IMR-90 (cell line): ENCODE data around the gene MTURN. TPM values are rescaled to one million over a fixed set of nuclear protein-coding genes. Genes with fewer than 3 reads are reported as not detected.

ENCODE experiments used
- ATAC-seq: fragments of 200-7000 bp; cut with Tn5 transposase; 2 replicates; pipeline ENCODE4 v1.9.1; 2020; ENCODE audit warnings: low read depth, mild to moderate bottlenecking, moderate library complexity
- BruUV-seq: library from RNA; stranded (reverse); fragments of 400-500 nt; replicated peaks from 2 replicates; lab custom pipeline; 2021; lab: Mats Ljungman, UMichigan
- CTCF ChIA-PET: fragments of 300-600 bp; formaldehyde crosslinking; extraction: SDS; loops from one replicate; lab custom pipeline; 2021; ENCODE audit warnings: antibody characterized with exemption; lab: Yijun Ruan, JAX
- POLR2A ChIA-PET: fragments of 300-600 bp; sonication (Branson Sonifier 250); formaldehyde crosslinking; loops from one replicate; lab custom pipeline; 2022; ENCODE audit warnings: antibody characterized with exemption; ENCODE audit not compliant: unreplicated experiment; lab: Charles Lee
- DNase-seq: peaks from one replicate; pipeline ENCODE4 v3.0.0; 2013
- H2AFZ ChIP-seq: replicated peaks from 2 replicates; pipeline ENCODE3; 2013; ENCODE audit warnings: low read length, mild to moderate bottlenecking; ENCODE audit not compliant: poor library complexity
- H2AK5ac ChIP-seq: 2 replicates; pipeline ENCODE4 v1.6.1; 2013; ENCODE audit warnings: low read depth, low read length, inconsistent platforms
- H2AK9ac ChIP-seq: replicated peaks from 2 replicates; pipeline ENCODE3; 2013; ENCODE audit warnings: mild to moderate bottlenecking, low read depth, low read length, moderate library complexity; ENCODE audit not compliant: poor library complexity
- H2BK120ac ChIP-seq: 2 replicates; pipeline ENCODE4 v1.6.1; 2013; ENCODE audit warnings: low read depth, low read length, inconsistent platforms
- H2BK15ac ChIP-seq: 3 replicates; pipeline ENCODE4 v1.6.1; 2013; ENCODE audit warnings: low read depth, low read length, inconsistent platforms
- H2BK20ac ChIP-seq: 2 replicates; pipeline ENCODE4 v1.6.1; 2013; ENCODE audit warnings: low read depth, mild to moderate bottlenecking, inconsistent platforms, low read length, moderate library complexity
- H2BK5ac ChIP-seq: 2 replicates; pipeline ENCODE4 v1.6.1; 2013; ENCODE audit warnings: mild to moderate bottlenecking, low read depth, low read length, inconsistent platforms; ENCODE audit not compliant: poor library complexity, severe bottlenecking
- H3K14ac ChIP-seq: replicated peaks from 2 replicates; pipeline ENCODE4 v1.6.1; 2013; ENCODE audit warnings: low read depth, low read length, inconsistent platforms
- H3K18ac ChIP-seq: 2 replicates; pipeline ENCODE4 v1.6.1; 2013; ENCODE audit warnings: low read depth, low read length, control low read depth
- H3K23ac ChIP-seq: 2 replicates; pipeline ENCODE4 v1.6.1; 2013; ENCODE audit warnings: low read depth, low read length, inconsistent platforms
- H3K27ac ChIP-seq: 2 replicates; pipeline ENCODE4 v1.5.1; 2013; ENCODE audit warnings: mild to moderate bottlenecking, control low read depth, low read length; ENCODE audit not compliant: insufficient read depth
- H3K27me3 ChIP-seq: 2 replicates; pipeline ENCODE4 v1.6.1; 2013; ENCODE audit warnings: low read length; ENCODE audit not compliant: control insufficient read depth, insufficient read depth
- H3K36me3 ChIP-seq: 2 replicates; pipeline ENCODE4 v1.6.1; 2013; ENCODE audit warnings: low read length, mixed read lengths; ENCODE audit not compliant: control insufficient read depth, insufficient read depth
- H3K4ac ChIP-seq: 2 replicates; pipeline ENCODE4 v1.6.1; 2013; ENCODE audit warnings: low read depth, low read length, inconsistent platforms
- H3K4me1 ChIP-seq: 2 replicates; pipeline ENCODE4 v1.6.1; 2013; ENCODE audit warnings: low read length, mixed read lengths; ENCODE audit not compliant: control insufficient read depth, insufficient read depth
- H3K4me2 ChIP-seq: 2 replicates; pipeline ENCODE4 v1.6.1; 2013; ENCODE audit warnings: low read depth, mild to moderate bottlenecking, control low read depth, low read length, moderate library complexity
- H3K4me3 ChIP-seq: 2 replicates; pipeline ENCODE4 v1.5.1; 2013; ENCODE audit warnings: low read depth, mild to moderate bottlenecking, control low read depth, low read length, moderate library complexity; ENCODE audit not compliant: insufficient read depth
- H3K56ac ChIP-seq: 2 replicates; pipeline ENCODE4 v1.6.1; 2013; ENCODE audit warnings: low read length, inconsistent platforms; ENCODE audit not compliant: insufficient read depth; ENCODE audit errors: extremely low read depth
- H3K79me1 ChIP-seq, 2 experiments: 2 replicates each; pipeline ENCODE4 v1.6.1; 2013; ENCODE audit warnings: low read length in 2 of 2, inconsistent platforms in 1 of 2, low read depth in 1 of 2
- H3K9ac ChIP-seq: 2 replicates; pipeline ENCODE4 v1.6.1; 2013; ENCODE audit warnings: low read depth, low read length, control low read depth
- H3K9me1 ChIP-seq: 2 replicates; pipeline ENCODE4 v1.6.1; 2013; ENCODE audit warnings: low read length, inconsistent platforms; ENCODE audit not compliant: insufficient read depth
- H3K9me3 ChIP-seq: 2 replicates; pipeline ENCODE4 v1.6.1; 2013; ENCODE audit warnings: low read length; ENCODE audit not compliant: control insufficient read depth, insufficient read depth
- H4K20me1 ChIP-seq: 2 replicates; pipeline ENCODE4 v1.6.1; 2013; ENCODE audit warnings: low read length, inconsistent platforms; ENCODE audit not compliant: insufficient read depth
- H4K5ac ChIP-seq: 2 replicates; pipeline ENCODE4 v1.6.1; 2013; ENCODE audit warnings: mild to moderate bottlenecking, low read depth, low read length, control low read depth
- H4K8ac ChIP-seq, 2 experiments: 2 replicates each; pipeline ENCODE4 v1.6.1; 2013; ENCODE audit warnings: low read depth in 2 of 2, low read length in 2 of 2, control low read depth in 1 of 2, inconsistent platforms in 1 of 2
- H4K91ac ChIP-seq: 2 replicates; pipeline ENCODE4 v1.6.1; 2013; ENCODE audit warnings: low read depth, low read length, inconsistent platforms; ENCODE audit not compliant: insufficient read depth
- BHLHE40 ChIP-seq: fragments of 150-350 bp; IDR thresholded peaks from 2 replicates; pipeline ENCODE4 v1.6.1; 2016; ENCODE audit warnings: mild to moderate bottlenecking, low read depth, low read length
- WGBS, 2 experiments: methylation state at CpG; one replicate each; pipeline versions ENCODE4 v1.1.5 to v1.1.7; 2013; ENCODE audit warnings: missing lambda C conversion rate in 2 of 2; ENCODE audit not compliant: insufficient read length in 1 of 2; ENCODE audit errors: extremely low coverage in 2 of 2; 5-methylcytosine and 5-hydroxymethylcytosine counted together
- dilution Hi-C: fragments of 300-500 bp; cut with HindIII; formaldehyde crosslinking; loops from one replicate; pipeline ENCODE4 v1.14.3; 2018; ENCODE audit warnings: low sequenced_read_pairs; ENCODE audit not compliant: unreplicated experiment
- in situ Hi-C: fragments of 300-500 bp; cut with MboI; formaldehyde crosslinking; loops from 3 replicates; pipeline ENCODE4 v1.14.3; 2019; ENCODE audit warnings: low sequenced_read_pairs, inconsistent platforms, mixed read lengths
- intact Hi-C: fragments of 100-400 bp; cut with micrococcal nuclease; formaldehyde crosslinking; loops from 2 replicates; pipeline ENCODE4 v1.10.0; 2022
- polyA plus RNA-seq, 3 experiments: library from polyadenylated mRNA; depleted of rRNA; stranded (reverse); fragments of >200 nt; gene quantifications; 2 replicates each; pipeline ENCODE4 v1.2.3, GENCODE V29; 2012; ENCODE audit warnings: low replicate concordance in 1 of 3
- total RNA-seq: library from RNA; depleted of rRNA; stranded (reverse); fragments of >200 nt; gene quantifications from 2 replicates; pipeline ENCODE4 v1.2.3, GENCODE V29; 2012

MTURN gene
- total and polyA plus RNA-seq, 2 of the 4 experiments (the other 2 are of a cell fraction), result 2.8 to 5.6 TPM

DNA sequence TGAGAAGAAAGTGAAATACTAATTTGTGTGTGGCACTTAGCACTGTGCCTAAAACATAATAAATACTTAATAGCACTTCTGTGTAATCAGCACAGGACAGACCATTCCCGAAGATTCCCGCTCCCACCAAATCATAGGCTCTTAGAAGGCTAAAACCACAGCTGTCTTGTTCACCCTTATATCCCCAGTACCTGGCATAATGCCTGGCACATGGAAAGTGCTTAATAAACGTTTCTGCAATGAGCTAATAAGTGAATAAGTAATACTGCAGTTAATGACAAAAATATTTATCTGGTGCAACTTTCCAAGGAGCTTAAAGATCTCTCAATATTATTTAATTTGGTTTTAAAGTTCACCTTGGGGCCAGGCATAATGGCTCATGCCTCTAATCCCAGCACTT, 43.2 kb downstream of the MTURN start:
- H2BK5ac ChIP-seq, result no peak overlapping the region
- no peak overlapping the region for H4K91ac ChIP-seq
- peaks cover 3% of the 10 kb centered on the region; the same call in 1 of the 2 replicates for H3K9me1 ChIP-seq
- ChIA-PET CTCF (interaction anchor here (0.5 kb wide), 1 partner anchor 15 kb away, joined by 3 read pairs; no protein-coding TSS in a partner anchor), POLR2A (no interaction called here)
- no peaks in the 10 kb centered on the region for H3K79me1 ChIP-seq
- H3K18ac ChIP-seq, result no peak overlapping the region
- no peak overlapping the region for H2AK5ac ChIP-seq
- dilution Hi-C loops, result no loop called here
- ATAC-seq, result no peak
- no peaks in the 10 kb centered on the region for H3K36me3 ChIP-seq
- intact Hi-C loops, result no loop called here
- H4K5ac ChIP-seq, result no peak overlapping the region
- no peaks in the 10 kb centered on the region for H3K27me3 ChIP-seq
- no peak overlapping the region for H2BK120ac ChIP-seq
- no CpG with 5 or more reads among the region's 3 CpGs for WGBS, 2 experiments
- no peak overlapping the region for H3K56ac ChIP-seq
- H2BK20ac ChIP-seq, result no peak overlapping the region
- H2BK15ac ChIP-seq, result no peak overlapping the region
- H2AFZ ChIP-seq, result no peak overlapping the region
- no peak for TF ChIP-seq BHLHE40
- H3K27ac ChIP-seq, result no peak overlapping the region
- no peak for DNase-seq
- H3K4me2 ChIP-seq, result no peak overlapping the region
- H2AK9ac ChIP-seq, result no peak overlapping the region
- BruUV-seq, result no TSS peak
- 0 out of 2 replicates have a peak, but pooled peaks cover 3% of the 10 kb centered on the region for H4K20me1 ChIP-seq
- H4K8ac ChIP-seq, result no peak overlapping the region
- H3K23ac ChIP-seq, result no peak overlapping the region
- no peak overlapping the region for H3K9ac ChIP-seq
- peaks cover 8% of the 10 kb centered on the region for H3K4me1 ChIP-seq
- H3K4me3 ChIP-seq, result no peak overlapping the region
- in situ Hi-C loops, result no loop called here
- H3K9me3 ChIP-seq, result no peaks in the 10 kb centered on the region
- H3K14ac ChIP-seq, result no peak overlapping the region
- H3K4ac ChIP-seq, result no peak overlapping the region
